ENCODE results near the gene FBN3. TPM values are rescaled to one million over a fixed set of nuclear protein-coding genes. Genes with fewer than 3 reads are reported as not detected.

The FBN3 gene
- polyA plus RNA-seq, 1 experiment, result not detected

DNA sequence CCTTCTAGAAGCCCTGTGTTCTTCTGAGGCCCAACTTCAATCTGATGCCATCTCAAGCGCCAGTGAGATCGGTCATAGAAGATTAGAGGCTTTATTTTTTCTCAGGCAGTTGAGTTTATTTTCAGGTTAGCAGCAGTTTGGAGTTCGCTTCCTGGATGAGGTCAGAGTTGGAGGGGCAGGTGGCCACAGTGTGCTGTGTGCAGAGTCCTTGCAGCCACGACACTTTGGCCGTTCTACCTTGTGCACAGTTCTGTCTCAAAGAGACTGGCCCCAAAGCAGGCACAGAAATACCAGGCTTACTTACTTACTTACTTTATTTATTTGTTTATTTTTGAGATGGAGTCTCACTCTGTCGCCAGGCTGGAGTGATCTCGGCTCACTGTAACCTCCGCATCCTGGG, 128.0 kb downstream of the FBN3 start:
- POLR2A ChIA-PET, result no interaction called here
- CTCF ChIA-PET, result no interaction called here

GRCh38 chr19:8020681-8021080, 128.7 kb downstream of the FBN3 start:
- H3K4me3 ChIP-seq (ENCODE audit: low read depth, low read length), result no peak overlapping the region
- TF ChIP-seq, protein P1, sequence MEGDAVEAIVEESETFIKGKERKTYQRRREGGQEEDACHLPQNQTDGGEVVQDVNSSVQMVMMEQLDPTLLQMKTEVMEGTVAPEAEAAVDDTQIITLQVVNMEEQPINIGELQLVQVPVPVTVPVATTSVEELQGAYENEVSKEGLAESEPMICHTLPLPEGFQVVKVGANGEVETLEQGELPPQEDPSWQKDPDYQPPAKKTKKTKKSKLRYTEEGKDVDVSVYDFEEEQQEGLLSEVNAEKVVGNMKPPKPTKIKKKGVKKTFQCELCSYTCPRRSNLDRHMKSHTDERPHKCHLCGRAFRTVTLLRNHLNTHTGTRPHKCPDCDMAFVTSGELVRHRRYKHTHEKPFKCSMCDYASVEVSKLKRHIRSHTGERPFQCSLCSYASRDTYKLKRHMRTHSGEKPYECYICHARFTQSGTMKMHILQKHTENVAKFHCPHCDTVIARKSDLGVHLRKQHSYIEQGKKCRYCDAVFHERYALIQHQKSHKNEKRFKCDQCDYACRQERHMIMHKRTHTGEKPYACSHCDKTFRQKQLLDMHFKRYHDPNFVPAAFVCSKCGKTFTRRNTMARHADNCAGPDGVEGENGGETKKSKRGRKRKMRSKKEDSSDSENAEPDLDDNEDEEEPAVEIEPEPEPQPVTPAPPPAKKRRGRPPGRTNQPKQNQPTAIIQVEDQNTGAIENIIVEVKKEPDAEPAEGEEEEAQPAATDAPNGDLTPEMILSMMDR (IDR thresholded peaks at IDR 0.05; ENCODE audit: insufficient read depth, low read depth, low read length), result no peak
- ChIA-PET CTCF (no interaction called here), POLR2A (no interaction called here)
- H3K36me3 ChIP-seq (ENCODE audit: control insufficient read depth, insufficient read depth, low read length), result no peaks in the 10 kb centered on the region
- no peaks in the 10 kb centered on the region for H3K27me3 ChIP-seq (ENCODE audit: control insufficient read depth, insufficient read depth, low read length)
- no peak for DNase-seq (ENCODE audit: low read depth)

More for the DNA sequence above, 128.0 kb downstream of the FBN3 start:
- no peaks in the 10 kb centered on the region for H3K27me3 ChIP-seq (ENCODE audit: control insufficient read depth, insufficient read depth, low read length)
- DNase-seq (ENCODE audit: low read depth), result no peak
- H3K36me3 ChIP-seq (ENCODE audit: control insufficient read depth, insufficient read depth, low read length), result no peaks in the 10 kb centered on the region
- TF ChIP-seq, protein P1 (IDR thresholded peaks at IDR 0.05; ENCODE audit: insufficient read depth, low read depth, low read length), result no peak
- H3K4me3 ChIP-seq (ENCODE audit: low read depth, low read length), result no peak overlapping the region

DNA sequence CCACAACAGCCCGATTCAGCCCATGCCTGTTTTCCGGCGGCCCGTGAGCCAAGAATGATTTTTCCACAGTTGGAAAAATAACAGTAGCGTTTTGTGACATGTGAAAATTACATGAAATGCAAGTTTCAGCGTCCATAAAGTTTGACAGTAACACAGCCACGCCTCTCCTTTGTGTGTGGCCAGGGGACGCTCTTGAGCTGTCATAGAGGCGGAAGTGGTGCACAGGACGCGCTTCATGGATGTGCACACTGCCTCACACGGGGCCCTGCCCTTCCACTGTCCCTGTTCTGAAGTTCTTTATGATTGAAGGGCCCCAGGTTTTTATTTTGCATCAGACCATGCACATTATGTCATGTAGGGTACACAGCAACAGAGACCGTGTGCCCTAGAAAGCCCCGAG, 131.6 kb downstream of the FBN3 start:
- ChIA-PET POLR2A (no interaction called here), CTCF (interaction anchor here (1.7 kb wide), 1 partner anchor 15 kb away, joined by 8 read pairs; no protein-coding TSS in a partner anchor)
- no peak for DNase-seq (ENCODE audit: low read depth)

More for the DNA sequence above, 131.6 kb downstream of the FBN3 start:
- TF ChIP-seq, protein P1 (IDR thresholded peaks at IDR 0.05; ENCODE audit: insufficient read depth, low read depth, low read length), result no peak
- H3K4me3 ChIP-seq (ENCODE audit: low read depth, low read length), result no peak overlapping the region
- no peaks in the 10 kb centered on the region for H3K27me3 ChIP-seq (ENCODE audit: control insufficient read depth, insufficient read depth, low read length)
- no peaks in the 10 kb centered on the region for H3K36me3 ChIP-seq (ENCODE audit: control insufficient read depth, insufficient read depth, low read length)

Other genes with a start within 250 kb of the FBN3 start
- gene MAP2K7, start 245.7 kb downstream of the FBN3 start, polyA plus RNA-seq (2011; rRNA removed), result 6.2 and 8.0 TPM in 2 replicates
- gene TGFBR3L, start 234.8 kb downstream of the FBN3 start, polyA plus RNA-seq (2011; rRNA removed), result 0.50 and 0.61 TPM in 2 replicates
- 16.6 and 28.2 TPM in 2 replicates for gene SNAPC2, start 229.3 kb downstream of the FBN3 start, polyA plus RNA-seq (2011; rRNA removed)
- 1.3 and 2.0 TPM in 2 replicates for gene CTXN1, start 223.5 kb downstream of the FBN3 start, polyA plus RNA-seq (2011; rRNA removed)
- gene TIMM44, start 205.9 kb downstream of the FBN3 start, polyA plus RNA-seq (2011; rRNA removed), result 51.1 and 56.6 TPM in 2 replicates
- gene ELAVL1, start 144.0 kb downstream of the FBN3 start, polyA plus RNA-seq (2011; rRNA removed), result 39.9 and 41.2 TPM in 2 replicates
- not detected in 2 replicates for gene CCL25, start 96.8 kb downstream of the FBN3 start, polyA plus RNA-seq (2011; rRNA removed)
- 7.6 and 7.7 TPM in 2 replicates for gene CERS4, start 59.8 kb upstream of the FBN3 start, polyA plus RNA-seq (2011; rRNA removed)
- gene CD320, start 158.8 kb upstream of the FBN3 start, polyA plus RNA-seq (2011; rRNA removed), result 23.7 and 40.4 TPM in 2 replicates
- 40.5 and 48.3 TPM in 2 replicates for gene NDUFA7, start 171.8 kb upstream of the FBN3 start, polyA plus RNA-seq (2011; rRNA removed)
- gene RPS28, start 171.9 kb upstream of the FBN3 start, polyA plus RNA-seq (2011; rRNA removed), result 371 and 525 TPM in 2 replicates
- gene KANK3, start 193.7 kb upstream of the FBN3 start, polyA plus RNA-seq (2011; rRNA removed), result 0.02 TPM in 1 of 2 replicates, not detected in the other
- 2.2 and 3.2 TPM in 2 replicates for gene ANGPTL4, start 214.6 kb upstream of the FBN3 start, polyA plus RNA-seq (2011; rRNA removed)
- gene RAB11B, start 240.8 kb upstream of the FBN3 start, polyA plus RNA-seq (2011; rRNA removed), result 27.3 and 50.0 TPM in 2 replicates

All from BJ (cell line).